K562 (cell line): ENCODE data around the gene AP2S1. TPM values are rescaled to one million over a fixed set of nuclear protein-coding genes. Genes with fewer than 3 reads are reported as not detected.

Experiments
- EGR1 ChIP-seq: fragments of 450-650 bp; conservative IDR thresholded peaks from 2 replicates; pipeline ENCODE4 v1.6.1; 2017; ENCODE audit warnings: mild to moderate bottlenecking
- FOS ChIP-seq: IDR thresholded peaks from 3 replicates; pipeline ENCODE4 v1.6.1; 2011; ENCODE audit not compliant: insufficient read length; ENCODE audit errors: extremely low read depth
- GABPB2 ChIP-seq: fragments of 250-450 bp; sonication (Bioruptor Pico); conservative IDR thresholded peaks from 2 replicates; pipeline ENCODE4 v1.5.1; 2021; ENCODE audit warnings: mild to moderate bottlenecking
- HMG20B ChIP-seq: fragments of 250-450 bp; sonication (Bioruptor Pico); IDR thresholded peaks from 2 replicates; pipeline ENCODE4 v1.5.0; 2021; ENCODE audit warnings: mild to moderate bottlenecking
- KDM1A ChIP-seq, 2 experiments: fragments of 450-650 bp; IDR thresholded peaks; 2 replicates each; pipeline ENCODE4 v1.6.1; 2016; ENCODE audit warnings: mild to moderate bottlenecking in 2 of 2
- LCOR ChIP-seq: sonication (generic); formaldehyde crosslinking; IDR thresholded peaks from 2 replicates; pipeline ENCODE4 v1.8.0; 2022; ENCODE audit warnings: mild to moderate bottlenecking, missing genetic modification reagents
- MAFG ChIP-seq: fragments of 450-650 bp; conservative IDR thresholded peaks from 2 replicates; pipeline ENCODE4 v1.6.1; 2016; ENCODE audit warnings: missing genetic modification characterization, missing compliant biosample characterization
- SP1 ChIP-seq: sonication (generic); formaldehyde crosslinking; IDR thresholded peaks from 2 replicates; pipeline ENCODE4 v1.8.1; 2022; ENCODE audit warnings: mild to moderate bottlenecking, missing genetic modification reagents
- TRIM24 ChIP-seq, 2 experiments: fragments of 450-650 bp; IDR thresholded peaks; 2 replicates each; pipeline ENCODE4 v1.6.1; 2016
- ZNF263 ChIP-seq: sonication (generic); formaldehyde crosslinking; IDR thresholded peaks from 2 replicates; pipeline ENCODE4 v1.8.0; 2022; ENCODE audit warnings: mild to moderate bottlenecking, missing genetic modification reagents, borderline replicate concordance
- ZNF316 ChIP-seq: fragments of 450-650 bp; IDR thresholded peaks from 2 replicates; pipeline ENCODE4 v1.6.1; 2016
- ZNF408 ChIP-seq: fragments of 250-450 bp; sonication (Bioruptor Pico); IDR thresholded peaks from 2 replicates; pipeline ENCODE4 v1.4.0; 2020; ENCODE audit warnings: low read depth, mild to moderate bottlenecking, moderate library complexity
- ZNF75A ChIP-seq: fragments of 450-650 bp; formaldehyde crosslinking; IDR thresholded peaks from 2 replicates; pipeline ENCODE4 v1.4.0; 2020; ENCODE audit warnings: mild to moderate bottlenecking
- polyA plus RNA-seq, 8 experiments: library from polyadenylated mRNA; depleted of rRNA in 4 of 8; stranded (reverse) in 5 of 8; unstranded in 3 of 8; fragments of >200 nt; fragmentation: Nextera tagmentation in 2 of 8; fragmentation: Illumina TruSeq in 1 of 8; extraction: Ambion mirVana in 2 of 8; extraction: Trizol in 1 of 8; gene quantifications; 2 replicates each; pipeline versions ENCODE4 v1.2.1 to v1.2.3, GENCODE V29; 2011 to 2014; ENCODE audit warnings: inconsistent platforms in 1 of 8, missing spikeins in 1 of 8
- total RNA-seq, 7 experiments: library from RNA; depleted of rRNA in 6 of 7; stranded (reverse); fragments of >200 nt in 6 of 7; fragmentation: Illumina TruSeq in 2 of 7; extraction: Trizol in 2 of 7; gene quantifications; 2 replicates each; pipeline versions ENCODE4 v1.2.1 to v1.2.3, GENCODE V29; 2011 to 2021; ENCODE audit warnings: low replicate concordance in 1 of 7
- TF ChIP-seq, protein P1 (sequence below): fragments of 450-650 bp; IDR thresholded peaks from 2 replicates; pipeline ENCODE4 v1.6.1; 2016
- TF ChIP-seq, protein P2 (sequence below): fragments of 450-650 bp; IDR thresholded peaks from 2 replicates; pipeline ENCODE4 v1.6.1; 2016; ENCODE audit warnings: antibody characterized with exemption
- TF ChIP-seq, protein P3 (sequence below): IDR thresholded peaks from 2 replicates; pipeline ENCODE4 v1.6.1; 2016; ENCODE audit warnings: missing genetic modification characterization, missing compliant biosample characterization
- TF ChIP-seq, protein P4 (sequence below): fragments of 450-650 bp; IDR thresholded peaks from one replicate; pipeline ENCODE4 v1.6.1; 2018; ENCODE audit warnings: mild to moderate bottlenecking, moderate library complexity; ENCODE audit not compliant: partially characterized antibody
- TF ChIP-seq, protein P5 (sequence below): sonication (generic); formaldehyde crosslinking; IDR thresholded peaks from 2 replicates; pipeline ENCODE4 v1.8.1; 2023; ENCODE audit warnings: mild to moderate bottlenecking, missing genetic modification reagents
- TF ChIP-seq, protein P6 (sequence below): sonication (generic); formaldehyde crosslinking; IDR thresholded peaks from 2 replicates; pipeline ENCODE4 v1.8.0; 2022; ENCODE audit warnings: missing genetic modification reagents, mild to moderate bottlenecking, moderate library complexity, borderline replicate concordance

The AP2S1 gene
- total and polyA plus RNA-seq, 9 of the 15 experiments (the other 6 are each of a cell fraction or from before 2014, with no cell fraction given) = 32.4 to 294 (median 136) TPM

DNA sequence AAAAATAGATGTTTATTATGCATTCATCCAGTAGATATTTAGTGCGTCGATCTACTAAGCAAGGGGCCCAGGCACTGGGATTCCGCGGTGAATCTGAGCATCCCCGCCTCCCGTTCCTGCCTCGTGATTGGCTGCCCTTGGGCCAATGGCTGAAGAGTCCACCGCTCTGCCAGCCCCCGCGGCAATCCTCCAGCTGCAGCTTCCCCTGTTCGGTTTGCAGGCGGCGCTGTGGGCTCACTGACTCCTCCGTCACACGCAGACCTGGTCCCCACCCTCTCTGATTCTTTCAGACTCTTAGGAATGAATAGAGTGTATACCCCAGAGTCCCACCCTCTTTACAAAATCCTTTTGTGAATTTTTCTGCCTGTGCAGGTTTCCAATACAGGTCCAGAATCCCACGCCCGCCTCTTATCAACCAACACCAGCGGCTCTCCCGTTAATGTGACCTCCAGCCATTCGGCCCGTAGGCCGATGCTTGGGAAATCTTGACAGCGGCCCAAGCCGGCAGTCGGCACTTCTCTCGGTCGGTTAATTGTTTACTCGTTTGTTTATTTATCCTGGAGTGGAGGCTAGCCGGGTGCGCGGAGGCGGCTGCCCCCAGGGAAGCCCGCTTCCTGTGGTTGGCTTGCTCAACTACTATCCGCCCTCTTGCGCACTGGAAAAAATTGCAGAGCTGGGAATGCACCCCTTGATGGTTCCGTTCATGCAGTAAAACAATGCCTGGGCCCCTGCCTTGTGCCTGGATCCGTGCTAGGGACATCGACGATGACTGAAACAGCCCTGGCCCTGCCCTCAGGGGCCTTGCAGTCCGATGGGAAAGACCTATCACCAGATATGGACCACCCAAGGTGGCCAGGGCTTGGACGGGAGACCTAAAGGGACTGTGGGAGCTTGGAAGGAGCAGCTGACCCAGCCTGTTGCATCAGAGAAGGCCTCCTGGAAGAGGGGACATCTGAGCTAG lies 5.7 kb upstream of the AP2S1 start (continued):
- no peak for TF ChIP-seq ZNF408 (CRISPR knock-in tag)
- no peak for TF ChIP-seq HMG20B
- TF ChIP-seq KDM1A (IDR thresholded peaks at IDR 0.05) = peak; percentile 55 to 72; a peak in 3 of 4 replicates
- peak; percentile 72 for TF ChIP-seq FOS
- no peak for TF ChIP-seq GABPB2 (CRISPR knock-in tag)
- TF ChIP-seq SP1 (CRISPR knock-in tag) = peak; percentile 66; the same call in 1 of the 2 replicates
- TF ChIP-seq, protein P1, sequence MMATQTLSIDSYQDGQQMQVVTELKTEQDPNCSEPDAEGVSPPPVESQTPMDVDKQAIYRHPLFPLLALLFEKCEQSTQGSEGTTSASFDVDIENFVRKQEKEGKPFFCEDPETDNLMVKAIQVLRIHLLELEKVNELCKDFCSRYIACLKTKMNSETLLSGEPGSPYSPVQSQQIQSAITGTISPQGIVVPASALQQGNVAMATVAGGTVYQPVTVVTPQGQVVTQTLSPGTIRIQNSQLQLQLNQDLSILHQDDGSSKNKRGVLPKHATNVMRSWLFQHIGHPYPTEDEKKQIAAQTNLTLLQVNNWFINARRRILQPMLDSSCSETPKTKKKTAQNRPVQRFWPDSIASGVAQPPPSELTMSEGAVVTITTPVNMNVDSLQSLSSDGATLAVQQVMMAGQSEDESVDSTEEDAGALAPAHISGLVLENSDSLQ = peak; percentile 59; the same call in 1 of the 2 replicates
- 0 out of 2 replicates have a peak, but pooled peaks have one; percentile 11 for TF ChIP-seq MAFG
- TF ChIP-seq, protein P2, sequence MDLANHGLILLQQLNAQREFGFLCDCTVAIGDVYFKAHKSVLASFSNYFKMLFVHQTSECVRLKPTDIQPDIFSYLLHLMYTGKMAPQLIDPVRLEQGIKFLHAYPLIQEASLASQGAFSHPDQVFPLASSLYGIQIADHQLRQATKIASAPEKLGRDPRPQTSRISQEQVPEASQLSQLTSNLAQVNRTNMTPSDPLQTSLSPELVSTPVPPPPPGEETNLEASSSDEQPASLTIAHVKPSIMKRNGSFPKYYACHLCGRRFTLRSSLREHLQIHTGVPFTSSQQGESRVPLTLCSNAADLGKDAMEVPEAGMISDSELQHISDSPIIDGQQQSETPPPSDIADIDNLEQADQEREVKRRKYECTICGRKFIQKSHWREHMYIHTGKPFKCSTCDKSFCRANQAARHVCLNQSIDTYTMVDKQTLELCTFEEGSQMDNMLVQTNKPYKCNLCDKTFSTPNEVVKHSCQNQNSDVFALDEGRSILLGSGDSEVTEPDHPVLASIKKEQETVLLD = no peak
- no peak for TF ChIP-seq ZNF75A
- TF ChIP-seq, protein P3, sequence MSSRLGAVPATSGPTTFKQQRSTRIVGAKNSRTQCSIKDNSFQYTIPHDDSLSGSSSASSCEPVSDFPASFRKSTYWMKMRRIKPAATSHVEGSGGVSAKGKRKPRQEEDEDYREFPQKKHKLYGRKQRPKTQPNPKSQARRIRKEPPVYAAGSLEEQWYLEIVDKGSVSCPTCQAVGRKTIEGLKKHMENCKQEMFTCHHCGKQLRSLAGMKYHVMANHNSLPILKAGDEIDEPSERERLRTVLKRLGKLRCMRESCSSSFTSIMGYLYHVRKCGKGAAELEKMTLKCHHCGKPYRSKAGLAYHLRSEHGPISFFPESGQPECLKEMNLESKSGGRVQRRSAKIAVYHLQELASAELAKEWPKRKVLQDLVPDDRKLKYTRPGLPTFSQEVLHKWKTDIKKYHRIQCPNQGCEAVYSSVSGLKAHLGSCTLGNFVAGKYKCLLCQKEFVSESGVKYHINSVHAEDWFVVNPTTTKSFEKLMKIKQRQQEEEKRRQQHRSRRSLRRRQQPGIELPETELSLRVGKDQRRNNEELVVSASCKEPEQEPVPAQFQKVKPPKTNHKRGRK = no peak
- TF ChIP-seq ZNF263 (CRISPR knock-in tag) = peak; percentile 66; the same call in 1 of the 2 replicates
- TF ChIP-seq, protein P4, sequence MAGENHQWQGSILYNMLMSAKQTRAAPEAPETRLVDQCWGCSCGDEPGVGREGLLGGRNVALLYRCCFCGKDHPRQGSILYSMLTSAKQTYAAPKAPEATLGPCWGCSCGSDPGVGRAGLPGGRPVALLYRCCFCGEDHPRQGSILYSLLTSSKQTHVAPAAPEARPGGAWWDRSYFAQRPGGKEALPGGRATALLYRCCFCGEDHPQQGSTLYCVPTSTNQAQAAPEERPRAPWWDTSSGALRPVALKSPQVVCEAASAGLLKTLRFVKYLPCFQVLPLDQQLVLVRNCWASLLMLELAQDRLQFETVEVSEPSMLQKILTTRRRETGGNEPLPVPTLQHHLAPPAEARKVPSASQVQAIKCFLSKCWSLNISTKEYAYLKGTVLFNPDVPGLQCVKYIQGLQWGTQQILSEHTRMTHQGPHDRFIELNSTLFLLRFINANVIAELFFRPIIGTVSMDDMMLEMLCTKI = no peak
- 0 out of 2 replicates have a peak, but pooled peaks have one; percentile 30 for TF ChIP-seq LCOR (CRISPR knock-in tag)
- TF ChIP-seq TRIM24 (IDR thresholded peaks at IDR 0.05) = no peak
- peak; percentile 53; the same call in 1 of the 2 replicates for TF ChIP-seq ZNF316
- TF ChIP-seq, protein P5, sequence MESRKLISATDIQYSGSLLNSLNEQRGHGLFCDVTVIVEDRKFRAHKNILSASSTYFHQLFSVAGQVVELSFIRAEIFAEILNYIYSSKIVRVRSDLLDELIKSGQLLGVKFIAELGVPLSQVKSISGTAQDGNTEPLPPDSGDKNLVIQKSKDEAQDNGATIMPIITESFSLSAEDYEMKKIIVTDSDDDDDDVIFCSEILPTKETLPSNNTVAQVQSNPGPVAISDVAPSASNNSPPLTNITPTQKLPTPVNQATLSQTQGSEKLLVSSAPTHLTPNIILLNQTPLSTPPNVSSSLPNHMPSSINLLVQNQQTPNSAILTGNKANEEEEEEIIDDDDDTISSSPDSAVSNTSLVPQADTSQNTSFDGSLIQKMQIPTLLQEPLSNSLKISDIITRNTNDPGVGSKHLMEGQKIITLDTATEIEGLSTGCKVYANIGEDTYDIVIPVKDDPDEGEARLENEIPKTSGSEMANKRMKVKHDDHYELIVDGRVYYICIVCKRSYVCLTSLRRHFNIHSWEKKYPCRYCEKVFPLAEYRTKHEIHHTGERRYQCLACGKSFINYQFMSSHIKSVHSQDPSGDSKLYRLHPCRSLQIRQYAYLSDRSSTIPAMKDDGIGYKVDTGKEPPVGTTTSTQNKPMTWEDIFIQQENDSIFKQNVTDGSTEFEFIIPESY (CRISPR knock-in tag) = peak; percentile 75
- TF ChIP-seq, protein P6, sequence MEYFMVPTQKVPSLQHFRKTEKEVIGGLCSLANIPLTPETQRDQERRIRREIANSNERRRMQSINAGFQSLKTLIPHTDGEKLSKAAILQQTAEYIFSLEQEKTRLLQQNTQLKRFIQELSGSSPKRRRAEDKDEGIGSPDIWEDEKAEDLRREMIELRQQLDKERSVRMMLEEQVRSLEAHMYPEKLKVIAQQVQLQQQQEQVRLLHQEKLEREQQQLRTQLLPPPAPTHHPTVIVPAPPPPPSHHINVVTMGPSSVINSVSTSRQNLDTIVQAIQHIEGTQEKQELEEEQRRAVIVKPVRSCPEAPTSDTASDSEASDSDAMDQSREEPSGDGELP (CRISPR knock-in tag) = peak; percentile 94
- peak; percentile 39 for TF ChIP-seq EGR1
